HG03432 (cell line): Measurements from ENCODE around the gene IL18BP.

ENCODE experiments used
- ATAC-seq: cut with Tn5 transposase; IDR thresholded peaks from one replicate; pipeline ENCODE4 v1.9.1; 2021; ENCODE audit warnings: mild to moderate bottlenecking, moderate library complexity; ENCODE audit not compliant: unreplicated experiment

Gene IL18BP

DNA sequence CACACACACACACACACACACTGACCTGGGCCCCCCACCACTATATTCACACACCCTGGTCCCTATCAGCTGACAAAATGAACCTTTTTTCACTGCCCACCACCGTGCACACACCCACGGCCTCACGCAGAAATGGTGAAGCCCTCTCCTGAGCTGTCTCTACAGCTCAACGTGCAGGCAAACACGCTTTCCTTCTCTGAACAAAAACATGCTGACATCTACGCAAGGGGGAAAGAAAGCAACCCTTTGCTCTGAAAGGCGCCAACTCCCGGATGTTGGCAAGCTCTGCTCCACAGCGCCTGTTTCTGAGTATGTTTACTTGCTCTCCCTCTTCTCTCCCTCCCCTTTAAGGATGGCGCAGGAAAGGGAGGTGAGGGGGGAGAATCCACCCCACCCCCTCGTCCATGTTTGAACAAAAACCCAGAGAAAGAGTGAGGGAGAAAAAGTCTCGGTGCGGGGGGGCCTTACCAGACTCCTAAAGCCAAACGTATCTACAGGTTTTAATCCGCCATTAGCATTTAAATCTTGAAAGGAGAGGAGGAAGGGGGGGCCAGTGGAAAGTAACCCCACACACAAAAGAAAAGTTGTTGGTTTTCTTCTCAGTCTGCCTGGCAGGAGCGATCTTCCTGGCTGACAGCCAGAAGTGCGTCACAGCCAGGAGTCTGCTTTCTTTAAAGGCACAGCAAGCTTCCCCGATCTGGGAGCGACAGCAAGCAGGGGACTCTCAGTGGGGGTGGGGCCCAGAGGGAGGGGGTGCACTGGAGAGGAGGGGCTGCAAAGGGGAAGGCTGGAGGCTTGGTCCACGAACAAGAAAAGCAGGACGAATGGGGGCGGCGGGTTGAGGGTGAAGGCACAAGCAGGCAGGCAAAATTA is 42.0 kb downstream of the IL18BP start:
- no peak for ATAC-seq

DNA sequence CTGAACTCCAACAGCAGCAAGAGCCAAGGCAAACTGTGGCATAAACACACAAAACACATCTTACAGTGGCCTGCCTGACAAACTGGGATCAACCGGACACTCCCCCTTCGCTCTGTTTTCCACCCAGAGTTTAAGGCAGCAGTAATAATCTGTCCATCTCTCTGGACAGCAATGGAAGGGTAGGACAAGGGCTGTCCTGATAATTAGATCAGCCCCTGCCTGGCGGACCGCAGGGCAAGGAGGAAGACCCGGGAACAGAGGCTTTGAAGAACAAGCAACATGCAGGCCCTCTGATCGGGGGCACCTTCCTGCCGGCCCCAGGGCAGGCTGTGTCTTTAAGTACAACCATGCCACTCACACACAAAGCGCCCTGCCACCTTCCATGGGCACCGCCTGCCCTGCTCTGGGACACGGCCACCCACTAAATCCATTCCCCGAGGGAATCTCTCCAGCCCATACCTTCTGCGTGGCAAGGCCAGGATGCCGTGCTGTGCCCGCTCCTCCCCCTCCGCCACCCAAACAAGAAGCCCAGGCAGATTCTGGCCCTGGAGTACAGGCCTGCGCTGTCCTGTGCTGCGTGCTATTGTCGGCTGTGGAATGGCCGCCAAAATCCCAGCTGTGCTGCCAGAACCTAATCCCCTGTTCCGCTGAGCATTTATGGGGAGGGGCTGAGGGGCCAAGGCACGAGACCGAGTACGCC is 42.8 kb downstream of the IL18BP start:
- no peak for ATAC-seq

DNA sequence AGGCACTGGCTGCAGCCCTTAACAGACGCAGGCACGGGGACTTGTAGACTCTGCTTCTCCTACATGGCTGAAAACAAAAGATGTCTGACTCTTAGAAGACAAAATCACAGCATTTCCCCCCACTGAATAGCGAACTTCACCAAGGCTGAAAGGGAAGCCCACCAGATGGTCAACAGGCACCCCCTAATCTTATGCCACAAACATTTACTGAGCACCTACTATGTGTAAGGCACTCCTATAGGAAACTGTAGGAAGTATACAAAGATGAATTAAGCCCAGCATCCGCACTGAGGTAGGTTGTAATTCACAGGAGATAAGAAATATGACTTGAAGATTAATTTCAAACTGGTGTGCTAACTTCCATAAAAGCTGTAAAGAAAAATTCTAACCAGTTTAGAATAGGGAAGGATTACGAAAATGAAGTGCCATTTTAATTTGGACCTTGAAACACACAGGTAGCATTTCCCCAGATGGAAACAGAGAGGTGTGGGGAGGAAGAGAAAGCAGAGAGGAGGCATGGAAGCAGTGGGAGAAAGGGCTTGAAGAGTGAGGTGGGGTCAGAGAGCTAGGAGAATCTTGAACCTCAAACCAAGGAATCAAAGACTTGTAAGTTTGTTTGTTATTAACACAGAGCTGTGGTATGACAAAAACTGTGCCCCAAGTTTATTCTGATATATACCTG is 43.5 kb downstream of the IL18BP start:
- ATAC-seq = no peak

DNA sequence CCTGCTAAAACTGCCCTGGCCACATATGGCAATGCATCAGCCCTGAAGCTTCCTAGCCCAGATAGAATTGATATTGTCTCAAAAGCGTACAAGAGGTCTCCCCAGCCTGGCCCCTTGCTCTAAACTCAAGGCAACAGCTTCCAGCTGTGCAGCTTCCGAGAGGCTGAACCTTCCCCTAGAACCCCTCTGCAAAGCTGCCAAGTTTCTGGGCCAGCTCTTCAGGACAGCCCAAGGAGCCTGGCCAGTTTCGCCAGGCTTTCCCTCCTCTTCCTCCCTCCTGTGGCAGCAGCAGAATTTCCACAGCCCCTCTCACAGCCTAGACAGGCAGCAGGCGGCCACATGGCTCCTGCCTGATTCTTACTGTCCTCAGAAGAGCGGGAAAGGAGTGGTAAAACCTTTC is 47.1 kb downstream of the IL18BP start:
- no peak for ATAC-seq

DNA sequence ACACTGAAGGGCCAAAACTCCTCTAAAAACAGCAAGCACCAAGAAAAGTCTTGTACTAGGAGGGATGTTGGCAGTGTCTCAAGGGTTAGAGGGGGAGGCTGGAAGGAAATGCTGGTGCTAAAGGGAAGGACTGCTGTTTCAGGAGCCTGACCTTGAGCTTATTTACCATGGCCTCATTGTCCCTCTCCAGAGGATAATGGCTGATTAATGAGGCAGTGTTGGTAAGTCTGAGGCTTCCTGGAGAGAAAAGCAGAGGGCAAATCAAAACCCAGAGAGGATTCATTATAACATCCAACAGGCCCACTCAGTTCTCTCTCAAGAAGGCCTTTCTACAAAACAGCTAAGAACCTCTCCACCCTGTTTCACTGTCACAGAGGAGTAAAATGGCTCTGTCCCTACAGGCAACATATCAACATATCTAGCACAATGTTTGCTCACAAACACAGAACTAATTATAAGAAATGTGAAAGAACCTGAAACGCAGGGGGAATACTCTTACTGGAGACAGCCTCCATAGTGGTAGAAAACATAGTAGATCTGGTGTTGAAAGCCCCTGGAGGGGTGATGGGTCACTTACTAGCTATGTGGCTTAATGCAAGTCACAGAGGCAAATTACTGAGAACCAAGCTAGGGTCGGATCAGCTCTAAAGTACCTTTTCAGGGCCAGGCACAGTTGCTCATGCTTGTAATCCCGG is 50.2 kb downstream of the IL18BP start:
- no peak for ATAC-seq
